HuH-7.5 (cell line): ENCODE measurements around the gene HSD17B8.
A peak's percentile ranks its signal among the peaks of the same experiment; 100 is the strongest.
"Not testable (repeated sequence)": the region's sequence is repeated elsewhere in the genome, so short reads cannot be mapped to it uniquely, and the experiment has no call there.

Source experiments
- DNase-seq: peaks from one replicate; pipeline ENCODE4 v3.0.0; 2011; ENCODE audit warnings: low spot score

Gene HSD17B8

DNA sequence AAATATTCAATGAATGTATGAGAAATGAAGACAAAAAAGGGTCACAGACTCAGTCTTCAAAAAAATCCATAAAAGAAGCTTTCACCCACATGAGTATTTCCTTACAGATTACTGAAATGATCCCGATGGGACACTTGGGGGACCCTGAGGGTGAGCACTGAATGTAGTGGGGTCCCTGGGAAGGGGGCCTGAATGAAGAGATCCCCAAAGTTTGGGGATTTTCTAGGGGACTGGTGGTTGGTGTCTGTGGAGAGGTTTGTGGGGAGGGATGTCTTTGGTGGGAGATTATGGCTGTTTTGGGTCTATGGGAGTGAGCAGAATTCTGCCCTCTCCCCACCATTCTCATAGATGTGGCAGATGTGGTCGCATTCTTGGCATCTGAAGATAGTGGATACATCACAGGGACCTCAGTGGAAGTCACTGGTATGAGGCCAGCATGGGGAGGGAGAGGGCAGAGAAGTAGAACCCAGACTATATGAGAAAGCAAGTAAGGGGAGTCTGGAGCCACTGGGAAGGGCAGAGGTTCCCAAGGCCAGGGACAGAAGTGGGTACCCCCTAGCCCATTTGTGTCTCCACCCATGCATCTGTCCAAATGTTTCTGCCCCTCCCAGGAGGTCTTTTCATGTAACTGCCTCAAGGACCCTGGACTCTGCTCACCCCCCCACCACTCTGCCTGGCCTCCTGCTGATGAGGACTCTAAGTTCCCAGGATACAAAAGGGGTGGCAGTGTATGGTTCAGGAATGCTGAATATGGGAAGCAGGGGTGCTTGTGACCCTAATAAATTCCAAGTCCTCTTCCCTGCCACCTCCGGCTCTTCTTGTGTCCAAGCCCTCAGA lies 1.8 kb downstream of the HSD17B8 start:
- peak; percentile 5 for DNase-seq

DNA sequence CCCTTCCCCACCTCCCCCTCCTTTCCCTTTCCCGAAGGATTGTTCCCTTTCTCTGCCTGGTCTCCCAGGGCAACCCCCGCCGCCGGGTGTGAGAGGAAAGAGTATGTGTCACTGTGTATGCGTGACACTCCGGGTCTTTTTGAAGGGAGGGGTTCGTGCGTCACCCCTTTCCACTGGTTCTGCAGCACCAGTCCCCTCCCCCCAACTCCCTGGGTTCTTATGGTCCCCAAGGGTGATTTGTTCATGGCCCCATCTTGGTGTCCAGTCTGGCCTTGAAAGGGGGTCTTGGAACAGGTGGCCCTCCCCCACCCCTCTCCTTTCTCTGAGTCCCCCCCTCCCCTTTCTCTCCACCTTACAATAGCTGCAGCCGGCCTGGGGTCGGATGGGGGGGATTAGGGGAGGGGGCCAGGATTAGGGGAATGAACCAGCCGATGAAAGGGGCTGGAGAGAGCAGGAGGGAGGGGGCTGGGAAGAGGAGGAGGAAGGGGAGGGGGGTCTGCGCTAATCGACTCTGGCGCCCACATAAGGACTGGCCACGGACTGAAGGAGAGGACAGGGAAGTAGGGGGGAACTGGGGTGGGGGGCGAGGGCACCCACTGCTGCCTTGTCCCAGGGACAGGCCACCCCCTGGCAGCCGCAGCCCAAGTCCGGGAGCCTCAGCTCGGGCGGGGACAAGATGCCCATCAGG lies 2.6 kb downstream of the HSD17B8 start:
- DNase-seq: peak; percentile 3

DNA sequence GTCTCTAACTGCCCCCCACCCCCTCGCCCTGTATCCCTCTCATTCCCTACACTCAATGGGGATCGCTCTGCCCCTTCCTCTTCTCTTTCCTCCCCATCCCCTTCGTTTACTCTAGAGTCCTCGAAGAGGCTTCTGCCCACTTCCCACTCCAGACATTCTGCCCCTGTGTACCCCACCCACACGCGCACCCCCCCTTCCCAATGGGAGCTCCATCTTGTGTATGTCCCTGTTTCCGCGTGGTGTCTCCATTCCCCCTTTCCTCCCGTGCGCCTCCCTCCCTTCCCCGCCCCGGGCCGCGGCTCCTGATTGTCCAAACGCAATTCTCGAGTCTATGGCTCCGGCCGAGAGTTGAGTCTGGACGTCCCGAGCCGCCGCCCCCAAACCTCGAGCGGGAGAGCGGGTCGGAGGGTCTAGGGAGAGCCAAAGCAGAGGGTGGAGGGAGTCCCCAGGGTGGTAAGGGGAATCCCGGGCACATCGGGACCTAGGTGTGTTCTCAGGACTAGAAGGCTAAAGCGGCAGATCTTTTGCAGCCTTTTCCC lies 3.2 kb downstream of the HSD17B8 start:
- DNase-seq: peak; percentile 52

DNA sequence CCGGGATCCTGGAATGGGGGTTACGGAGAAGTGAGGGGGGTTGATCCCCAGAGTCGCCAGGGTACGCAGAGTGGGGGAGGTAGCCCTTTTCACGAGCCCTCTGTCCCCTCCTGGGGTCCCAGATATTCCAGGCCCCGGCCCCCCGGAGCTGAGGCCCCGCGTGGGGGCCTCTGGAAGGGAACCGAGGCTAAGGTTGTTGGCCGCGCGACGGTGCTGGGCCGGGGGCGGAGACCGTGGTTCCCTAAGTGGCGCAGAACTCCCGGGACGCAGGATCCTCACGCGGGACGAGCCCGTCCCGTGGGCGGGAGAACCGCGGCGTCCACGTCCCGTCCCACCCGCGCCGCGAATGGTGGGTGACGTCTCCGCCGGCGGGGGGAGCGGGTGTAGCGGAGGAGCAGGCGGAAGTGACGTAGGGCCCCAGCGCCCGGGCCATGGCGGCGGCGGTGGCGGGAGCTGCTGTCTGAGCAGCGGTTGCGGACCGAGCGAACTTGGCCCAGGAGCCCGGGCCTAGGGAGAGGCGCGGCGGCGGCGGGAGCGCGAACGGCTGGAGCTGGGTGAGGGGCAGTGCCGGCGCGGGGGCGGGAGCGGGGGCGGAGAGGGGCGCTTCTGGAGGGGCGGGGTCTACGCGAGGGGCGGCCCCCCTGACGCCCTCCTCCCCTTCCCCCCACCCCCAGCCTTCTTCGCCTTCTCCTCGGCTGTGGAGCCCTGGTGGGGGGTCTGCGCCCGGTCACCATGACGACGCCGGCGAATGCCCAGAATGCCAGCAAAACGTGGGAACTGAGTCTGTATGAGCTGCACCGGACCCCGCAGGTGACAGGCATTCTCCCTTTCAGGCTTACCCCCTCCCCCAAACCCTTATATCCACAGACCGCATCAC lies 3.9 kb downstream of the HSD17B8 start, which contains the start of gene RING1:
Gene RING1 (plus strand): TSS at position 410 of the 877 bp plus-strand sequence. CDS start 323 bp downstream, at position 733.
- peak; percentile 86 for DNase-seq

DNA sequence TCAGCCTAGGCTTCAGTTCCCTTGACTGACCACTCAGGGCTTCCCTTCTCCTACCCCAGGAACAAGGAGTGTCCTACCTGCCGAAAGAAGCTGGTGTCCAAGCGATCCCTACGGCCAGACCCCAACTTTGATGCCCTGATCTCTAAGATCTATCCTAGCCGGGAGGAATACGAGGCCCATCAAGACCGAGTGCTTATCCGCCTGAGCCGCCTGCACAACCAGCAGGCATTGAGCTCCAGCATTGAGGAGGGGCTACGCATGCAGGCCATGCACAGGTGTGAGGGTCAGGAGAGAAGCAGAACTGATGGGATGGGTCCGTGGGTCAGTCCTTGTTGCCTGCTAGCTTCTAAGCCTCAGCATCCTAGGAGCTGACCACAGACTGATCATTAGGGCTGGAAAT lies 5.4 kb downstream of the HSD17B8 start:
- peak; percentile 2 for DNase-seq

DNA sequence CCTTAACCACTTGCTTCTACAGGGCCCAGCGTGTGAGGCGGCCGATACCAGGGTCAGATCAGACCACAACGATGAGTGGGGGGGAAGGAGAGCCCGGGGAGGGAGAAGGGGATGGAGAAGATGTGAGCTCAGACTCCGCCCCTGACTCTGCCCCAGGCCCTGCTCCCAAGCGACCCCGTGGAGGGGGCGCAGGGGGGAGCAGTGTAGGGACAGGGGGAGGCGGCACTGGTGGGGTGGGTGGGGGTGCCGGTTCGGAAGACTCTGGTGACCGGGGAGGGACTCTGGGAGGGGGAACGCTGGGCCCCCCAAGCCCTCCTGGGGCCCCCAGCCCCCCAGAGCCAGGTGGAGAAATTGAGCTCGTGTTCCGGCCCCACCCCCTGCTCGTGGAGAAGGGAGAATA lies 6.7 kb downstream of the HSD17B8 start:
- no peak for DNase-seq

DNA sequence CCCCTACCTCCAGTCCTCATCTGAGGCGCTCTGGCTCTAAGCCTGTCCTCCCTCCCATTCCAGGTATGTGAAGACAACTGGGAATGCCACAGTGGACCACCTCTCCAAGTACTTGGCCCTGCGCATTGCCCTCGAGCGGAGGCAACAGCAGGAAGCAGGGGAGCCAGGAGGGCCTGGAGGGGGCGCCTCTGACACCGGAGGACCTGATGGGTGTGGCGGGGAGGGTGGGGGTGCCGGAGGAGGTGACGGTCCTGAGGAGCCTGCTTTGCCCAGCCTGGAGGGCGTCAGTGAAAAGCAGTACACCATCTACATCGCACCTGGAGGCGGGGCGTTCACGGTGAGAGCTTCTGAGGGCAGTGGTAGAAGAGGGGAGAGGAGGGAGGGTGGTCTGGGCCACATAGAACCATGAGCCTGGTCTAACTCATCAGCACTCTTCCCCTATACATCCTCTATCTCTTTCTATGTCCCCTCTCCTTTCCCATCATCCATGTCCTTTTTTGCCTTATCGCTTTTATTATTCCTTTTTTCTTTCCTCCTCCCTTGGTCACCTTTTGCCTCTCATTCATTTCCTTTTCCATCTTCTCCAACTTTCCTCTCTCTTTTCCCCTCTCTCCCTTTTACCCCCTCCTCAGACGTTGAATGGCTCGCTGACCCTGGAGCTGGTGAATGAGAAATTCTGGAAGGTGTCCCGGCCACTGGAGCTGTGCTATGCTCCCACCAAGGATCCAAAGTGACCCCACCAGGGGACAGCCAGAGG lies 7.4 kb downstream of the HSD17B8 start:
- DNase-seq: peak; percentile 7

DNA sequence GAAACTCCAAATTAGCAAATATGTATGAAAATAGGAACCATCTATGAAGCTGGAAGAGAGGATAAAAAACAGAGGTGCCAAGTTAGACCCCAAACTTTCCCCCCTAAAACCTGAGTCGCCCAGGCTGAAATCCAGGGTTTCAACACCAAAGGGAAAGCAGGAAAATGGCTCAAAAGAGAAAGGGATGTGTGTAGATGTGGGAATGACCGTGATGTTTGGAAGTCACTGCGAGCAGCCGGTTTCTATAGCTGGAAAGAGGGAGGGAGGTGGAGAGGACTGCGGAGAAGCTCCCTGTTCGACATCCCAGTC lies 8.4 kb downstream of the HSD17B8 start:
- peak; percentile 1 for DNase-seq

DNA sequence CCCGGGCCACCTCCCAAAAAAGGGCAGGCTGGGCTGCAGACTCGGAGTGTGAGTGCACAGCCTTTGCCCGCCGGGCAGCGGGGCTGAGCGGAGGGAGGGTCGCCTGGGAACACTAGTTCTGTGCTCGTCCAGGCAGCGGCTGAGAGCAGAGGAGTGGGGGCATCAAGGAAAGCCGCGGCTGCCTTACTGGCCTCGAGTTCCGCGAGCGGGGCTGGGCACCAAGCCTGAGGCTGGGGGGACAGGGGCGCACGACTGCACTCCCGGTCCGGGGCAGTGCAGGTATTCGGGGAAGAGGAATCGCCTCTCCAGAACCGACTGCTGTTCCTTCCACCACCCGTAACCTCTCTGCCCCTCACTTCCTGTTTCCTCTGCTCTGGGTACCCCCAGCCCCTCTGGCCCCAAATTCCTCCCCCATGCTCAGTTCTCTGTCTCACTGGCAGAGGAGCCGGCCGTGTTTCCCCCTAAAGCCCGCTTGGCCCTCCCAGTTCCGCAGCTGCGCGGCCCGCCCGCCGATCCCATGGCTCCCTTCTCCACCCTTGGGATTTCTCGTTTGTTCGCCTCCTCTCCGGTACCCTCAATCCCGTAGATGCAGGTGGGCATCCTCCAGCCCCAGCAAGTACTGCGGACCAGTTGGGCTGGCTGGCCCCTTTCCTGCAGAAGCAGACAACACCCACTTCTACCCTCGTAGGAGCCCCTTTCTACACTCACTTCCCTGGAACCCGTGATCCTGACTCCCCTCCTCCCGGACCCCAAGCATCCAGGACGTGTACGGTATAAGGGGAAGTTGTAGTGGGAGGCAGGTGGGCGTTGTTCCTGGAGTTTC lies 8.9 kb downstream of the HSD17B8 start:
- DNase-seq: no peak

DNA sequence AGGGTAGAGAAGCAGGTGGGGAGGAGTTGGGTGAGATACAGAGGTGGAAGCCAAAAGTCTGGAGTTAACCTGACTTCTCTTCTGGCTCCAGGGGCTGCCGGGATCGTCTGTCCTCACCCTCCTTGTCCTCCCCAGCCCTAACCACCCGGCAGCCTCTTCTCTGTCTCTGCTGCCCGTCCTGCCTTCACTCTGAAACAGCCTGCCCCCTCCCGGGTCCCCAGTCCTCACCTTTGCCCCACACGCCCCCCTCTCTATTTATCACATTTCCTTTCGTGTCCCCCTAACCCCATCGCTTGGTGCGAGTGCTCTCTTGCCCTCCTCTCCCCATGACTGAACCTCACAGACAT lies 9.5 kb downstream of the HSD17B8 start:
- DNase-seq: no peak

DNA sequence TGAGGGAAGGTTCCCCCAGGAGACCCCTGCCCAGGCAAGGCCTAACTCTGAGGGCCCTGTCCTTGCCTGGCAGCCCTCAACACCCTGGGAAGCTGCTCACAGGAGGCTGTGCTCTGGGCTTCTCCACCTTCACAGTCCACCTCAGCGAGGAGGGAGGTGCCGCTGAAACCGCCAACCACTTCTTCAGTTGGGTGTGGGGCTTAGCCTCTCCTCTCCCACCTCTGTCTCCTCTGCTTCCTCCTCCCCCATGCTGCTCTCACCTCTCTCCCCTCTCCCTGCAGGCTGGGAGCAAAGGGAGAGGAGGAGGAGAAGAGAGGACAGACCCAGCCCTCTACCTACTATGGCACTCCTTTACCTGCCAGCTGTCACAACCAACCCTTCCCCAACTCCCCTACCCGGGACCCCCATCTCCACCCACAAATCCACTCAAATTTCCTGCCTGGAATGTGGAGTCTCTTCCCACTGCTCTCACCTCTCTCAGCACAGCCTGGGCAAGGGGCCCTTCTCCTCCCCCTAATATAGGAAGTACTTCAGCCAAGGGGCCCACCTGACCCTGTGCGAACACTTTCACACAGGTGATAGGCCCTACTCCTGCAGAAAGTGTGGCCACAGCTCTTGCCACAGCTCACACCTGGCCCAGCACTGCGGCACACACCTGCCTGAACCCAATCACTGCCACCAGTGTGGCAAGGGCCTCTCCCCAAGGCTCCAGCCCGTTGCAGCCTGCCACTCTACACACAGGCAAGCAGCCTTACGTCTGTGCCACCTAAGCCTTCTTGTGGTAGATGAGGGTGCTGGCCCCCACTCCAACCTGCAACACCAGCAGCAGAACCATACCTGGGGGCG lies 11.0 kb downstream of the HSD17B8 start:
- no peak for DNase-seq

DNA sequence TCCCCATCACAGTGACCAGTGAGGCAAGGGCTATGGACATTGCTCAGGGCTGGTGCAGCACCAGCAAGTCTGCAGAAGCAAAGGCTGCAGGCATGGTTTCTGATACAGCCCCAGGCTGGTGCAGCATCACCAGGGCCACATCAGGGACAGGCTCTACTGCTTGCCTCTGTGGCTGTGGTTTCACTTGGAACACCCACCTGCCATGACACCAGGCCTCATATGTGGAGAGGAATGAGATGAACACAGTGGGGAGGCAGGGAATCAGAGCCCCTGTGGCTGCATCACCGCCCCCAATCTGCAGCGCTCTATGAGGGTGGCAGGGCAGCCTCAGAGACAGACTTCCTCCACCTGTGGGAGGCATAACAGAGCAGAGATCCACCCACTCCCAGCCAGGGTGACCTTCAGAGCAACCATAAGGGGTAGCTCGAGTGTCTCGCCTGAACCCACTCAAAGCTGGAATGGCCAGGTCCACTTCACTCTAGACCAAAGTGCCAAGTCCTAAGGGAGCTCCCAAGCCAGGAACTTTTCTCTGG lies 11.7 kb downstream of the HSD17B8 start:
- DNase-seq: no peak

DNA sequence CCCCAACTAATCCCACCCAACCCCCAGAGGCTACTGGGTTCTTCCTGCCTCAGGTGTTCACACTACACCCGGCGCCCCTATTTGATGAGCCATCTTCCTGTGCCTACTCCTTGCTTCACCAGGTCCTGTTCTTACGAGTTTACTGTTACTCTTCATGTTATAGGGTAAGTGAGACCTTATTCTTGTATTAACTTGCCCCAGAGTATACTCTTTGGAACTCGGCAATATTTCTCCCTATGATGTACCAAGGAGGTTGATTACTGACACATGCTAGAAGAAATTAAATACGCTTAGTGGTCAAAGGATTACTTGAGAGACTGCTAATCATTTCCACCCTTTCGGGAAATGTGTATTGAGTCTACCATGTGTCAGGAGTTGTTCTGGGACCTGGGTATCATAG lies 12.8 kb downstream of the HSD17B8 start:
- DNase-seq: no peak

DNA sequence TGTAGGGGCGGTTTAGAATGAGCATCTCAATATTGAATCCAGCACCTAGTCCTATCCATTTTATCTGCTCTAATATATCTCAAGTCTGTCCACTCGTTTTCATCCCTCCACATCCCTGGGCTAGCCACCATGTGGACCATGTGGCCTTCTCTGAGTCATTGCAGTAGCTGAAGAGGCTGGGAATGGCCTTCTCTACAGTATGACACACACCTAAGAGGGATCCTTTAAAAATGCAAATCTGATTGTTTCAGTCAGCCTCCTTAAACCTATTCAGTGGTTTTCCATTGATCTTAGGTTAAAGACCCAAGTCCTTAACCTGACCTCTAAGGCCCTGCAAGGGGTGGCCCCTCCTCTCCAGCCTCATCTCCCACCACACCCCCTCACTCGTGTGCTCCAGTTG lies 13.2 kb downstream of the HSD17B8 start:
- DNase-seq: no peak

DNA sequence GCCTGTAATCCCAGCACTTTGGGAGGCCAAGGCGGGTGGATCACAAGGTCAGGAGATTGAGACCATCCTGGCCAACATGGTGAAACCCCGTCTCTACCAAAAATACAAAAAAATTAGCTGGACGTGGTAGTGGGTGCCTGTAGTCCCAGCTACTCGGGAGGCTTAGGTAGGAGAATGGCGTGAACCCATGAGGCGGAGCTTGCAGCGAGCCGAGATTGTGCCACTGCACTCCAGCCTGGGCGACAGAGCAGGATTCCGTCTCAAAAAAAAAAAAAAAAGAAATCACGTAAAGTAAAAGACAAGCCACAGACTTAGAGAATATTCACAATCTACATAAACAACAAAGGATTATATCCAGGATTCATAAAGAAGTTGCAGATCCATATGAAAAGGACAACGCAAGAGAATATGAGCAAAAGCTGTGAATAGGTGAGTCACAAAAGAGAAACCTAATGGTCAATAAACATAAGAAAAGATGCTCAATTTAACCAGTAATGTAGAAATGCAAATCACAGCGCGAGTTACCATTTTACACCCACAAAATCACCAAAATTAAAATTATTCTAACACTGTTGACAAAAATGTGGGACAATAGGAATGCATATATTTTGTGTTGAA lies 22.2 kb downstream of the HSD17B8 start:
- DNase-seq: not testable (repeated sequence)

DNA sequence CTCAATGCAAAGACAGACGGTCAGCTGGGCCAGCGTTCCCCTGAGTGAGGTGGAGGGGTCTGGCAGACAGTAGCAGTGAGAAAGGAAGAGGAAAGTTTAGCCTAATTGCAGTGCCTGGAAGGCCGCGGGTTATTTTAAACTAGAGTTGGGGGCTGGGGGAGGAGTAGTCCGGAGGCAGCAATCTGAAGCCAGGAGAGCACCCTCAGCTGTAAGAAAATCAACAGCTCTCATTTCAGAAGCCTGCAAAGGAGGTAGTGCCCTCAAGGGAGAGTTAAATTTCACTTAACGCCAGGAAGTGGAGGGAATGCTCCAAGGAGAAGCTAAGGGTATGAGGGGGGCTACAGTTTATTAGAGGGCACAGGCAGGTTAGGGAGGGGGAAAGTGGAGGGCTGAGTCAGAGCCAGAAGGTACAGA lies 30.8 kb downstream of the HSD17B8 start:
- no peak for DNase-seq

DNA sequence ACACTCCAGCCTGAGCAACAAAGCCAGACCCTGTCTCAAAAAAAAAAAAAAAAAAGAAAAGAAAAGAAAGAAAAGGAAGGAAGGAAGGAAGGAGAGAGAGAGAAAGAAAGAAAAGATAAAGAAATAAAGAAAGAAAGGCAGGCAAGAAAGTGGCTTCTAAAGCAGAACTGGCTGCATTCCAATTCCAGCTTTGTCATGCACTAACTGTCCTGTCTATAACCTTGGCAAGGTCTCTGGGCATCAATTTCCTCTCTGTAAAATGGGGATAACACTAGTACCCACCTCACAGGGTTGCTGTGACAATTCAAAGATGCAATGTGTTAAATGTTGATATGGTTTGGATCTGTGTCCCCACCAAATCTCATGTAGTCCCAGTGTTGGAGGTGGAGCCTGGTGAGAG lies 31.9 kb downstream of the HSD17B8 start:
- no peak for DNase-seq

DNA sequence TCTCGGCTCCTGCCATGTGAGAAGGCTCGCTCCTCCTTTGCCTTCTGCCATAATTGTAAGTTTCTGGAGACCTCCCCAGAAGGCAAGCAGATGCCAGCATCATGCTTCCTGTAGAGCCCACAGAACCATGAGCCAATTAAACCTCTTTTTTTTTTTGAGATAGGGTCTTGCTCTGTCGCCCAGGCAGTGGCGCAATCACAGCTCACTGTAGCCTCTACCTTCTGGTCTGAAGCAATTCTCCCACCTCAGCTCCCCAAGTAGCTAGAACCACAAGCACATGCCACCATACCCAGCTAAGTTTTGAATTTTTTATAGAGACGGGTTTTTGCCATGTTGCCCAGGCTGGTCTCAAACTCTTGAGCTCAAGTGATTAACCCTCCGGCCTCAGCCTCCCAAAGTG lies 32.4 kb downstream of the HSD17B8 start:
- DNase-seq: no peak

DNA sequence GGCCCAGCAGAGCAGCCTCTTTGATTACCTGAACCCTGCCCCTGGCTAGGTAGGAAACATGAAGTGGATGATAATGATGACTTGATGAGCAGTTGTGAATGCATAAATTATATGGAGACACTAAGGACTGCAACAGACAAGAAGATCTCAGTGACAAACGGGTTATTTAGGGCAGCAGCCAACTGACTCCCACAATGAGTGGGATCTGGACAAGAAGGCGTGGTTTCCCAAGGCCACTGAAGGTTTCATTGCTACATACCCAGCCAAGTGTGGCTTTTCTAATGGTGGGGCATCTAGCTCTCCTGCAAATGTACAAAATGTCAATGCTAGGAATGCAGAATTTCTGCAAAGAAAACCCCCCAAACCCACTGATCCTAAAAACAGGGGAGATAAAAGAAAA lies 33.3 kb downstream of the HSD17B8 start:
- no peak for DNase-seq
